WTC11 (cell line): ENCODE measurements around the gene UNC5A. TPM values are rescaled to one million over a fixed set of nuclear protein-coding genes. Genes with fewer than 3 reads are reported as not detected.

Experiments used
- ARID4B ChIP-seq: sonication (generic); formaldehyde crosslinking; IDR thresholded peaks from 2 replicates; pipeline ENCODE4 v1.8.0; 2023; ENCODE audit warnings: missing genetic modification reagents, mild to moderate bottlenecking, borderline replicate concordance
- ATF2 ChIP-seq: sonication (generic); formaldehyde crosslinking; IDR thresholded peaks from 2 replicates; pipeline ENCODE4 v1.8.1; 2022; ENCODE audit warnings: low read depth, missing genetic modification reagents, borderline replicate concordance
- MLX ChIP-seq: sonication (generic); formaldehyde crosslinking; IDR thresholded peaks from 2 replicates; pipeline ENCODE4 v1.8.1; 2023; ENCODE audit warnings: mild to moderate bottlenecking, missing genetic modification reagents, moderate library complexity
- PREB ChIP-seq: sonication (generic); formaldehyde crosslinking; IDR thresholded peaks from 2 replicates; pipeline ENCODE4 v1.8.1; 2022; ENCODE audit warnings: mild to moderate bottlenecking, missing genetic modification reagents, moderate library complexity, borderline replicate concordance
- ZMAT4 ChIP-seq: fragments of 250-450 bp; sonication (Bioruptor Pico); IDR thresholded peaks from 2 replicates; pipeline ENCODE4 v1.9.0; 2021; ENCODE audit warnings: mild to moderate bottlenecking
- total RNA-seq: library from RNA; stranded (reverse); gene quantifications from 3 replicates; pipeline ENCODE4 v1.2.3, GENCODE V29; 2021
- TF ChIP-seq, protein P1 (sequence below): sonication (generic); formaldehyde crosslinking; IDR thresholded peaks from 2 replicates; pipeline ENCODE4 v1.8.0; 2023; ENCODE audit warnings: mild to moderate bottlenecking, missing genetic modification reagents
- TF ChIP-seq, protein P2 (sequence below): sonication (generic); formaldehyde crosslinking; IDR thresholded peaks from 2 replicates; pipeline ENCODE4 v1.8.1; 2022; ENCODE audit warnings: missing genetic modification reagents, borderline replicate concordance
- TF ChIP-seq, protein P3 (sequence below): fragments of 250-450 bp; sonication (Bioruptor Pico); IDR thresholded peaks from 2 replicates; pipeline ENCODE4 v2.1.2; 2022; ENCODE audit warnings: mild to moderate bottlenecking, moderate library complexity
- TF ChIP-seq, protein P4 (sequence below): sonication (generic); formaldehyde crosslinking; IDR thresholded peaks from 2 replicates; pipeline ENCODE4 v1.8.0; 2023; ENCODE audit warnings: missing genetic modification reagents
- TF ChIP-seq, protein P5 (sequence below): sonication (generic); formaldehyde crosslinking; IDR thresholded peaks from 2 replicates; pipeline ENCODE4 v1.8.0; 2022; ENCODE audit warnings: mild to moderate bottlenecking, missing genetic modification reagents
- TF ChIP-seq, protein P6 (sequence below): sonication (generic); formaldehyde crosslinking; IDR thresholded peaks from 2 replicates; pipeline ENCODE4 v1.8.0; 2022; ENCODE audit warnings: mild to moderate bottlenecking, missing genetic modification reagents

UNC5A gene
- total RNA-seq, 1 experiment from 2014 or later, result 10.2 TPM

- TF ChIP-seq, protein P1, sequence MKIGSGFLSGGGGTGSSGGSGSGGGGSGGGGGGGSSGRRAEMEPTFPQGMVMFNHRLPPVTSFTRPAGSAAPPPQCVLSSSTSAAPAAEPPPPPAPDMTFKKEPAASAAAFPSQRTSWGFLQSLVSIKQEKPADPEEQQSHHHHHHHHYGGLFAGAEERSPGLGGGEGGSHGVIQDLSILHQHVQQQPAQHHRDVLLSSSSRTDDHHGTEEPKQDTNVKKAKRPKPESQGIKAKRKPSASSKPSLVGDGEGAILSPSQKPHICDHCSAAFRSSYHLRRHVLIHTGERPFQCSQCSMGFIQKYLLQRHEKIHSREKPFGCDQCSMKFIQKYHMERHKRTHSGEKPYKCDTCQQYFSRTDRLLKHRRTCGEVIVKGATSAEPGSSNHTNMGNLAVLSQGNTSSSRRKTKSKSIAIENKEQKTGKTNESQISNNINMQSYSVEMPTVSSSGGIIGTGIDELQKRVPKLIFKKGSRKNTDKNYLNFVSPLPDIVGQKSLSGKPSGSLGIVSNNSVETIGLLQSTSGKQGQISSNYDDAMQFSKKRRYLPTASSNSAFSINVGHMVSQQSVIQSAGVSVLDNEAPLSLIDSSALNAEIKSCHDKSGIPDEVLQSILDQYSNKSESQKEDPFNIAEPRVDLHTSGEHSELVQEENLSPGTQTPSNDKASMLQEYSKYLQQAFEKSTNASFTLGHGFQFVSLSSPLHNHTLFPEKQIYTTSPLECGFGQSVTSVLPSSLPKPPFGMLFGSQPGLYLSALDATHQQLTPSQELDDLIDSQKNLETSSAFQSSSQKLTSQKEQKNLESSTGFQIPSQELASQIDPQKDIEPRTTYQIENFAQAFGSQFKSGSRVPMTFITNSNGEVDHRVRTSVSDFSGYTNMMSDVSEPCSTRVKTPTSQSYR (CRISPR knock-in tag), result no peak
- TF ChIP-seq, protein P2, sequence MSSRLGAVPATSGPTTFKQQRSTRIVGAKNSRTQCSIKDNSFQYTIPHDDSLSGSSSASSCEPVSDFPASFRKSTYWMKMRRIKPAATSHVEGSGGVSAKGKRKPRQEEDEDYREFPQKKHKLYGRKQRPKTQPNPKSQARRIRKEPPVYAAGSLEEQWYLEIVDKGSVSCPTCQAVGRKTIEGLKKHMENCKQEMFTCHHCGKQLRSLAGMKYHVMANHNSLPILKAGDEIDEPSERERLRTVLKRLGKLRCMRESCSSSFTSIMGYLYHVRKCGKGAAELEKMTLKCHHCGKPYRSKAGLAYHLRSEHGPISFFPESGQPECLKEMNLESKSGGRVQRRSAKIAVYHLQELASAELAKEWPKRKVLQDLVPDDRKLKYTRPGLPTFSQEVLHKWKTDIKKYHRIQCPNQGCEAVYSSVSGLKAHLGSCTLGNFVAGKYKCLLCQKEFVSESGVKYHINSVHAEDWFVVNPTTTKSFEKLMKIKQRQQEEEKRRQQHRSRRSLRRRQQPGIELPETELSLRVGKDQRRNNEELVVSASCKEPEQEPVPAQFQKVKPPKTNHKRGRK (CRISPR knock-in tag), result no peak
- TF ChIP-seq ARID4B, result no peak
- no peak for TF ChIP-seq ZMAT4
- TF ChIP-seq, protein P3, sequence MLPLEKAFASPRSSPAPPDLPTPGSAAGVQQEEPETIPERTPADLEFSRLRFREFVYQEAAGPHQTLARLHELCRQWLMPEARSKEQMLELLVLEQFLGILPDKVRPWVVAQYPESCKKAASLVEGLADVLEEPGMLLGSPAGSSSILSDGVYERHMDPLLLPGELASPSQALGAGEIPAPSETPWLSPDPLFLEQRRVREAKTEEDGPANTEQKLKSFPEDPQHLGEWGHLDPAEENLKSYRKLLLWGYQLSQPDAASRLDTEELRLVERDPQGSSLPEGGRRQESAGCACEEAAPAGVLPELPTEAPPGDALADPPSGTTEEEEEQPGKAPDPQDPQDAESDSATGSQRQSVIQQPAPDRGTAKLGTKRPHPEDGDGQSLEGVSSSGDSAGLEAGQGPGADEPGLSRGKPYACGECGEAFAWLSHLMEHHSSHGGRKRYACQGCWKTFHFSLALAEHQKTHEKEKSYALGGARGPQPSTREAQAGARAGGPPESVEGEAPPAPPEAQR (CRISPR knock-in tag), result no peak
- TF ChIP-seq ATF2 (CRISPR knock-in tag), result no peak
- TF ChIP-seq MLX (CRISPR knock-in tag), result no peak
- TF ChIP-seq PREB (CRISPR knock-in tag), result no peak
- TF ChIP-seq, protein P4, sequence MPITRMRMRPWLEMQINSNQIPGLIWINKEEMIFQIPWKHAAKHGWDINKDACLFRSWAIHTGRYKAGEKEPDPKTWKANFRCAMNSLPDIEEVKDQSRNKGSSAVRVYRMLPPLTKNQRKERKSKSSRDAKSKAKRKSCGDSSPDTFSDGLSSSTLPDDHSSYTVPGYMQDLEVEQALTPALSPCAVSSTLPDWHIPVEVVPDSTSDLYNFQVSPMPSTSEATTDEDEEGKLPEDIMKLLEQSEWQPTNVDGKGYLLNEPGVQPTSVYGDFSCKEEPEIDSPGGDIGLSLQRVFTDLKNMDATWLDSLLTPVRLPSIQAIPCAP (CRISPR knock-in tag), result no peak
- TF ChIP-seq, protein P5, sequence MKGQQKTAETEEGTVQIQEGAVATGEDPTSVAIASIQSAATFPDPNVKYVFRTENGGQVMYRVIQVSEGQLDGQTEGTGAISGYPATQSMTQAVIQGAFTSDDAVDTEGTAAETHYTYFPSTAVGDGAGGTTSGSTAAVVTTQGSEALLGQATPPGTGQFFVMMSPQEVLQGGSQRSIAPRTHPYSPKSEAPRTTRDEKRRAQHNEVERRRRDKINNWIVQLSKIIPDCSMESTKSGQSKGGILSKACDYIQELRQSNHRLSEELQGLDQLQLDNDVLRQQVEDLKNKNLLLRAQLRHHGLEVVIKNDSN (CRISPR knock-in tag), result no peak
- TF ChIP-seq, protein P6, sequence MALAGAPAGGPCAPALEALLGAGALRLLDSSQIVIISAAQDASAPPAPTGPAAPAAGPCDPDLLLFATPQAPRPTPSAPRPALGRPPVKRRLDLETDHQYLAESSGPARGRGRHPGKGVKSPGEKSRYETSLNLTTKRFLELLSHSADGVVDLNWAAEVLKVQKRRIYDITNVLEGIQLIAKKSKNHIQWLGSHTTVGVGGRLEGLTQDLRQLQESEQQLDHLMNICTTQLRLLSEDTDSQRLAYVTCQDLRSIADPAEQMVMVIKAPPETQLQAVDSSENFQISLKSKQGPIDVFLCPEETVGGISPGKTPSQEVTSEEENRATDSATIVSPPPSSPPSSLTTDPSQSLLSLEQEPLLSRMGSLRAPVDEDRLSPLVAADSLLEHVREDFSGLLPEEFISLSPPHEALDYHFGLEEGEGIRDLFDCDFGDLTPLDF, result no peak
- TF ChIP-seq, all 79 proteins: peak for 0
Observed at GRCh38 chr5:176781054-176781375, 29.3 kb upstream of the UNC5A start (continued).
